ENCODE data around the gene MEF2A. TPM values are rescaled to one million over a fixed set of nuclear protein-coding genes. Genes with fewer than 3 reads are reported as not detected.

The MEF2A gene
- polyA plus RNA-seq, 3 donors: 20.3 to 61.8 (median 33.5) TPM

- Histone ChIP-seq H2AFZ (ENCODE audit: insufficient read depth, low read depth, low read length, poor library complexity, severe bottlenecking) (no peak overlapping the region), H3K79me2 (ENCODE audit: insufficient read depth, low read length) (peaks cover 99% of the 10 kb centered on the region), H3K36me3 (replicated peaks in 1 of 2; ENCODE audit: control insufficient read depth in 1 of 2, insufficient read depth in 2 of 2, low read length in 2 of 2) (peaks cover 2 to 8% of the 10 kb centered on the region in 2 donors), H3K27me3 (ENCODE audit: control insufficient read depth in 2 of 2, insufficient read depth in 2 of 2, low read length in 2 of 2) (no peaks in the 10 kb centered on the region), H3K4me3 (replicated peaks in 1 of 3; ENCODE audit: low read depth in 2 of 3, low read length in 3 of 3) (no peak overlapping the region), H3K9me3 (replicated peaks in 1 of 2; ENCODE audit: control insufficient read depth in 1 of 2, insufficient read depth in 1 of 2, low read length in 2 of 2) (no peaks in the 10 kb centered on the region), H3K9ac (ENCODE audit: insufficient read depth, low read length, poor library complexity, severe bottlenecking) (no peak overlapping the region), H3K4me2 (replicated peaks; ENCODE audit: extremely low read depth, low read length, poor library complexity, severe bottlenecking) (no peak overlapping the region), H3K4me1 (ENCODE audit: control insufficient read depth in 1 of 2, insufficient read depth in 2 of 2, low read length in 2 of 2) (no peaks in the 10 kb centered on the region), H3K27ac (ENCODE audit: low read depth in 1 of 2, low read length in 2 of 2) (no peak overlapping the region), H4K20me1 (ENCODE audit: insufficient read depth, low read length) (peaks cover 100% of the 10 kb centered on the region)
- no peak overlapping the region for H3K27ac Mint-ChIP-seq
- H3K4me1 Mint-ChIP-seq: peaks cover 43% of the 10 kb centered on the region
- no CpG with 5 or more reads among the region's 4 CpGs for WGBS (ENCODE audit: insufficient coverage)
- peaks cover 0 to 11% (median 5%) of the 10 kb centered on the region in 7 donors for H3K9me3 Mint-ChIP-seq
- DNase-seq: no peak
- intact Hi-C loops (cut with micrococcal nuclease): no loop called here
- TF ChIP-seq, protein P1, sequence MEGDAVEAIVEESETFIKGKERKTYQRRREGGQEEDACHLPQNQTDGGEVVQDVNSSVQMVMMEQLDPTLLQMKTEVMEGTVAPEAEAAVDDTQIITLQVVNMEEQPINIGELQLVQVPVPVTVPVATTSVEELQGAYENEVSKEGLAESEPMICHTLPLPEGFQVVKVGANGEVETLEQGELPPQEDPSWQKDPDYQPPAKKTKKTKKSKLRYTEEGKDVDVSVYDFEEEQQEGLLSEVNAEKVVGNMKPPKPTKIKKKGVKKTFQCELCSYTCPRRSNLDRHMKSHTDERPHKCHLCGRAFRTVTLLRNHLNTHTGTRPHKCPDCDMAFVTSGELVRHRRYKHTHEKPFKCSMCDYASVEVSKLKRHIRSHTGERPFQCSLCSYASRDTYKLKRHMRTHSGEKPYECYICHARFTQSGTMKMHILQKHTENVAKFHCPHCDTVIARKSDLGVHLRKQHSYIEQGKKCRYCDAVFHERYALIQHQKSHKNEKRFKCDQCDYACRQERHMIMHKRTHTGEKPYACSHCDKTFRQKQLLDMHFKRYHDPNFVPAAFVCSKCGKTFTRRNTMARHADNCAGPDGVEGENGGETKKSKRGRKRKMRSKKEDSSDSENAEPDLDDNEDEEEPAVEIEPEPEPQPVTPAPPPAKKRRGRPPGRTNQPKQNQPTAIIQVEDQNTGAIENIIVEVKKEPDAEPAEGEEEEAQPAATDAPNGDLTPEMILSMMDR (IDR thresholded peaks at IDR 0.05): no peak
- H3K27me3 Mint-ChIP-seq (ENCODE audit: low read depth in 3 of 3): no peaks in the 10 kb centered on the region
- H3K36me3 Mint-ChIP-seq: peaks cover 12 to 20% of the 10 kb centered on the region in 2 donors
- H3K4me3 Mint-ChIP-seq: no peak overlapping the region
Observed at GRCh38 chr15:99582508-99582960, 16.8 kb downstream of the MEF2A start.

DNA sequence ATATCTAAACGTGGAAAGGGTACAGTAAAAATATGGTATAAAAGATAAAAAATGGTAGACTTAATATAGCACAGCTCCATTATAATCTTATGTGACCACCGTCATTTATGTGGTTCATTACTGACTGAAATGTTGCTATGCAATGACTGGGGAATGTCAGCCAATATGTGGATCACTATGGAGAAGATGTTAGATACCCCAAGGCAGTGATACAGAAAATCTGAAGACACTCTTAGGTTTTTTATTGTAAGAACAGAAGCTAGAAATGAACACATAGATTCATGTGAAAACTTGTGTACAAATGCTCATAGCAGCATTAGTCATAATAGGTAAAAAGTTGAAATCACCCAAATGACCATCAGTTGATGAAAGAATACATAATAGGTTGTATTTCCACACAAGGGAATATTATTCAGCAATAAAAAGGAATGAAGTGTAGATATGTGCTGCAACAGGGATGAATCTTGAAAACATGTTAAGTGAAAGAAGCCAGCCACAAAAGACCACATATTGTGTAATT is 18.4 kb downstream of the MEF2A start:
- H3K9me3 Mint-ChIP-seq: peaks cover 0 to 11% (median 5%) of the 10 kb centered on the region in 7 donors
- peaks cover 31% of the 10 kb centered on the region for H3K4me1 Mint-ChIP-seq
- TF ChIP-seq, protein P1 (IDR thresholded peaks at IDR 0.05): no peak
- no CpG with 5 or more reads among the region's 2 CpGs for WGBS (ENCODE audit: insufficient coverage)
- peaks cover 100% of the 10 kb centered on the region for H4K20me1 ChIP-seq (ENCODE audit: insufficient read depth, low read length)
- H3K9me3 ChIP-seq (replicated peaks in 1 of 2; ENCODE audit: control insufficient read depth in 1 of 2, insufficient read depth in 1 of 2, low read length in 2 of 2): no peaks in the 10 kb centered on the region
- H3K4me1 ChIP-seq (ENCODE audit: control insufficient read depth in 1 of 2, insufficient read depth in 2 of 2, low read length in 2 of 2): no peaks in the 10 kb centered on the region
- no peak overlapping the region for H3K9ac ChIP-seq (ENCODE audit: insufficient read depth, low read length, poor library complexity, severe bottlenecking)
- no peak for DNase-seq
- H3K4me2 ChIP-seq (replicated peaks; ENCODE audit: extremely low read depth, low read length, poor library complexity, severe bottlenecking): no peak overlapping the region
- H3K79me2 ChIP-seq (ENCODE audit: insufficient read depth, low read length): peaks cover 99% of the 10 kb centered on the region
- H3K27me3 Mint-ChIP-seq (ENCODE audit: low read depth in 3 of 3): peaks cover 0 to 2% (median 0%) of the 10 kb centered on the region in 3 donors
- H3K36me3 Mint-ChIP-seq: peaks cover 9 to 25% of the 10 kb centered on the region in 2 donors
- H2AFZ ChIP-seq (ENCODE audit: insufficient read depth, low read depth, low read length, poor library complexity, severe bottlenecking): no peak overlapping the region
- H3K27me3 ChIP-seq (ENCODE audit: control insufficient read depth in 2 of 2, insufficient read depth in 2 of 2, low read length in 2 of 2): no peaks in the 10 kb centered on the region
- peak overlapping the region in 2 of 7 donors; percentile 37 to 82 for H3K27ac Mint-ChIP-seq
- intact Hi-C loops (cut with micrococcal nuclease): no loop called here
- H3K4me3 ChIP-seq (replicated peaks in 1 of 3; ENCODE audit: low read depth in 2 of 3, low read length in 3 of 3): no peak overlapping the region
- peak overlapping the region in 1 of 2 donors; percentile 23 for H3K27ac ChIP-seq (ENCODE audit: low read depth in 1 of 2, low read length in 2 of 2)
- H3K36me3 ChIP-seq (replicated peaks in 1 of 2; ENCODE audit: control insufficient read depth in 1 of 2, insufficient read depth in 2 of 2, low read length in 2 of 2): peaks cover 2 to 8% of the 10 kb centered on the region in 2 donors
- H3K4me3 Mint-ChIP-seq: no peak overlapping the region
